Stimulated activated CD8-positive, alpha-beta memory T cell treated with anti-CD3 and anti-CD28 coated beads, Interleukin-12 subunit alpha, Interleukin-12 subunit beta, amount 100 ng/mL, for 1 hour (primary cell): ENCODE results near the gene TYW1B.
"Not testable (repeated sequence)": the region's sequence is repeated elsewhere in the genome, so short reads cannot be mapped to it uniquely, and the experiment has no call there.

Experiments
- DNase-seq: peaks from one replicate; pipeline ENCODE4 v3.0.0-alpha.2; 2020; ENCODE audit warnings: low read depth

The TYW1B gene

DNA sequence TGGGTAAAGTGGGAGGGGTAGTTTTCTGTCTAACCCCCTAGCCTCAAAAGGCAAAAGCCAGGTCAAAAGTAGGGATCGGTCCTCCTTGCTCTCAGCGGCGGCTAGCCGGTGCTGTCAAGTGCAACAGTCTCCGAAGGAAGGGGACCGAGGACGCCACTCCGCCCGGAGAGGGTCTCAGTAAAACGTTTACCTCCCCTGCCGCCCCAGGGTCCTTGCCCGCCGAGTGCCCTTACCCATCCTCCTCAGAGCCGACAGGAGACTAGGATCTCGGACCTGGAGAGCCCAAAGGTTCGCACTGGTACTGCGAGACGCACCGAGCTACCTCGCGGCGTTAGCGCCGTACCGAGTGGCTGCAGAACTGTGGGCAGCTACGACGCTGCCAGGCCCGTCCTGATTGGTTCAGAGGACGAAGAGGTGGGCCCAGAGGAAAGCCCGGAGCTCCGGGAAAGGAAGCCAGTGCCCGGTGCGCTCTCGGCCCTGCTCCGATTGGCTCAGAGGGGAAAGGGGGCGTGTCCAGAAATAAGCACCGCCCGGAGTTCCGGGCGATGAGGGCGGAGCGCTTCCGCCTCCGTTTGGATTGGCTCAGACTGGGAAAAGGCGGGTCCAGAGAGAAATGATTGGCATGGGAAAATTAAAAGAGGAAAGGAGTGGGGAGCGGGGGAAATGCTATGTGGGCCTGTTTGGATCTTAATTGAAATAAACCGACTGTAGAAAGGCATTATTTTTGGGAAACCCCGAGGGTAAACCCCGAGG is at the start of gene TYW1B:
TYW1B (minus strand) TSS at position 362 of the 753 bp plus-strand sequence; CDS start at position 237, 125 bp downstream.
- peak; percentile 94 for DNase-seq

GRCh38 chr7:72867591-72867990 is 39.6 kb upstream of the TYW1B start:
- DNase-seq: not testable (repeated sequence)

DNA sequence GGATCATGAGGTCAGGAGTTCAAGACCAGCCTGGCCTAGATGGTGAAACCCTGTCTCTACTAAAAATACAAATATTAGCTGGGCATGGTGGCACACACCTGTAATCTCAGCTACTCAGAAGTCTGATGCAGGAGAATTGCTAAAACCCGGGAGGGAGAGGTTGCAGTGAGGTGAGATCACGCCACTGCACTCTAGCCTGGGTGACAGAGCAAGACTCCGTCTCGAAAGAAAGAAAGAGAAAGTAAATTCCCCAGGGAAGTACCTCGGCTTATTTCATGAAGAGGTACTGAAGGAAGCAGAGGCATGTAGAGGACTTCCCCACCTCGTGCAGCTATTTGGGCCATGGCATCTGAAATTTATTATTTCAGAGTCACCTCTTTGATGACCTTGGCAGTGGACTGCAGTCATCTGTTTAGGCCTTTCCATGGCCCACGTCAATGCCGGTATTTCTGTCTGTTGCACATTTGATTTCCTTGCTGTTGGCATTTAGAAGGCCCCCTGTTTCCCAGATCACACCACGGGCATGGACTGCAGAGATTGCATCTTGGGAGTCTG is 30.9 kb upstream of the TYW1B start:
- not testable (repeated sequence) for DNase-seq

- not testable (repeated sequence) for DNase-seq
These were observed 29.9 kb upstream of the TYW1B start for GRCh38 chr7:72857925-72858324.

DNA sequence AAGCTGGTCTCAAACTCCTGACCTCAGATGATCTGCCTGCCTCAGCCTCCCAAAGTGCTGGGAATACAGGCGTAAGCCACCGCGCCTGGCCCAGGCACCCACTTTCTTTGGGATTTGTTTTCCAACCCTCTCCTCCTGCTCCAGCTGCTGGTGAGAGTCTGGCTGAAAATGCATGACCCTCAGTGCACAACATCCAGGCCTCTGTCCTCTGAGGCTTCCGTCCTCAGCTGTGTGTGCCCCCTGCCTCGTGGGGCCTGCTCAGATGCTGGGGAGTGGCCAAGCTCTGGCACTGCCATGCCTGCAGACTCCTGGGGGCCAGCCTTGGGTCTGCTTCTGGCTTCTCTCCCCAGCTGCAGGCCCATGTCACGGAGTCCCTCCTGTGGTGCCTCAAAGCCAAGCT is 27.3 kb upstream of the TYW1B start:
- not testable (repeated sequence) for DNase-seq

- DNase-seq: not testable (repeated sequence)
These were observed 24.9 kb upstream of the TYW1B start for GRCh38 chr7:72852937-72853336.

GRCh38 chr7:72850746-72851145 is 22.7 kb upstream of the TYW1B start:
- not testable (repeated sequence) for DNase-seq

DNA sequence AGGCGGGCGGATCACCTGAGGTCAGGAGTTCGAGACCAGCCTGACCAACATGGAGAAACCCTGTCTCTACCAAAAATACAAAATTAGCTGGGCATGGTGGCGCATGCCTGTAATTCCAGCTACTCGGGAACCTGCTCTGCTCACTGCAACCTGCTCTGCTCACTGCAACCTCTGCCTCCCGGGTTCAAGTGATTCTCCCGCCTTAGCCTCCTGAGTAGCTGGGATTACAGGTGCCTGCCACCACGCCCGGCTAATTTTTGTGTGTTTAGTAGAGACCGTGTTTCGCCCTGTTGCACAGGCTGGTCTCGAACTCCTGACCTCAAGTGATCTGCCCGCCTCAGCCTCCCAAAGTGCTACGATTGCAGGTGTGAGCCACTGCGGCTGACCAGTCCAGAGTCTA is 16.1 kb upstream of the TYW1B start:
- DNase-seq: not testable (repeated sequence)

DNA sequence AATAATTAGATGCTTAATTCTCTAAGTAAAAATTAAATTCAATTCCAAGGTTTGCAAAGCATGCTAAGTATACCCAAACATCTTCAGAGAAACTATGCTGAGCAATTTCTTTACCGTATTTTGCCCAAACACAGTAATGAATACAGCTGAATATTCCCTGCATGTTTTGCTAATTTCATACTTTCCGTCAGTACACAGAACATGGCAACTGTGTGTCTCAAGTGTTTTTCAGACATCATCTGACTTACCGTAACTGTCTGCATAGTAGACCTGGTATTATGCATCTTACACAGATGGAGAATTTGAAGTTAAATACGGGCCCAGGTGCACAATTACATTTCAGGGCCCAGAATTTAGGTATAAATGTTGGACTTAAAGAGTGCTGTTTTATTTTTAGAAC is 15.2 kb upstream of the TYW1B start:
- DNase-seq: not testable (repeated sequence)

- not testable (repeated sequence) for DNase-seq
These were observed 13.0 kb upstream of the TYW1B start for GRCh38 chr7:72840966-72841511.

- DNase-seq: not testable (repeated sequence)
These were observed 10.3 kb upstream of the TYW1B start for GRCh38 chr7:72838315-72838714.

DNA sequence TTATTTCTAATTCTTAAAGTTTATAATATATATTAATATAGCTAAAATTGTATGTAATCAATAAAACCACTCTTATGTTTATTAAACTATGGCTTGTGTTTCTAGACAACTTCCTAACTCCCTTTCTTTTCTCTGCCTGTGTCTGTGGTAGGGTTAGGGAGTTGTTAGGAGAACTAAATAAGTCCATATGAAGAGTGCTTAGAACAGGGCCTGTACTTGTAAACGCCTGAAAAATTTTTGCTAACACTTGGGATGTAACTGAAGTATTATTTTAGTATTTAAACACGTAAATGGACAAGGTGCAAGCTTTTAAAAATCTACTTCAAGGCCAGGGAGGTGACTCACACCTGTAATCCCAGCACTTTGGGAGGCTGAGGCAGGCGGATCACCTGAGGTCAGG is 9.3 kb upstream of the TYW1B start:
- not testable (repeated sequence) for DNase-seq

- not testable (repeated sequence) for DNase-seq
These were observed 2.6 kb upstream of the TYW1B start for GRCh38 chr7:72830567-72830966.

DNA sequence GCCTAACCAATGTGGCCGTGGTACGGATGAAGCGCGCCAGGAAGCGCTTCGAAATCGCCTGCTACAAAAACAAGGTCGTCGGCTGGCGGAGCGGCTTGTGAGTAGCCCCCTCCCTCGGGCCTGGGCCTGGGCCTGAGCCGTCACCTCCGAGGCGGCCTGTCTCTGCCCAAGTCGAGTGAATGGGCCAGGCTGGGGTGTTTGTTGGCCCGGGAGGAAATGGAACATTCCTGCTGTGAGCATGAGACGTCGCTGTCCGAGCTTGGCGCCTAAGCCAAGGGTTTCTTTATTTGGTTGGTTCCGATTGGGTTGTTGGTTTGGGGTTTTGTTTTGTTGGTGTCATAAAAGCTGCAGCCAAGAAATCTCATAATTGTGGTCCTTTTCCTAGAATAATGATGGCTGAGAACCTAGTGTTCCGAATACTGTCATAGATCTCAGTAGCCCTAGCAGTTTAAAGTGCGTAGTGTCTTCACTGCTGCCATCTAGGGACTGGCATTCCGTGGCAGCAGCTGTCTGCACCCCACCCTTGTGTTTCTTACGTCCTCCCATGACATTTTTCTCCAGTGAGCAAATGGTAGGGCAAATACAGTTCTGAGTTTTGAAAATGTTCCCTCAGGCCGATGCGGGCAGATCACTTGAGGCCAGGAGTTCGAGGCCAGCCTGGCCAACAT is 1.8 kb upstream of the TYW1B start:
- peak; percentile 12 for DNase-seq

GRCh38 chr7:72829291-72829686 is 1.3 kb upstream of the TYW1B start:
- peak; percentile 96 for DNase-seq

DNA sequence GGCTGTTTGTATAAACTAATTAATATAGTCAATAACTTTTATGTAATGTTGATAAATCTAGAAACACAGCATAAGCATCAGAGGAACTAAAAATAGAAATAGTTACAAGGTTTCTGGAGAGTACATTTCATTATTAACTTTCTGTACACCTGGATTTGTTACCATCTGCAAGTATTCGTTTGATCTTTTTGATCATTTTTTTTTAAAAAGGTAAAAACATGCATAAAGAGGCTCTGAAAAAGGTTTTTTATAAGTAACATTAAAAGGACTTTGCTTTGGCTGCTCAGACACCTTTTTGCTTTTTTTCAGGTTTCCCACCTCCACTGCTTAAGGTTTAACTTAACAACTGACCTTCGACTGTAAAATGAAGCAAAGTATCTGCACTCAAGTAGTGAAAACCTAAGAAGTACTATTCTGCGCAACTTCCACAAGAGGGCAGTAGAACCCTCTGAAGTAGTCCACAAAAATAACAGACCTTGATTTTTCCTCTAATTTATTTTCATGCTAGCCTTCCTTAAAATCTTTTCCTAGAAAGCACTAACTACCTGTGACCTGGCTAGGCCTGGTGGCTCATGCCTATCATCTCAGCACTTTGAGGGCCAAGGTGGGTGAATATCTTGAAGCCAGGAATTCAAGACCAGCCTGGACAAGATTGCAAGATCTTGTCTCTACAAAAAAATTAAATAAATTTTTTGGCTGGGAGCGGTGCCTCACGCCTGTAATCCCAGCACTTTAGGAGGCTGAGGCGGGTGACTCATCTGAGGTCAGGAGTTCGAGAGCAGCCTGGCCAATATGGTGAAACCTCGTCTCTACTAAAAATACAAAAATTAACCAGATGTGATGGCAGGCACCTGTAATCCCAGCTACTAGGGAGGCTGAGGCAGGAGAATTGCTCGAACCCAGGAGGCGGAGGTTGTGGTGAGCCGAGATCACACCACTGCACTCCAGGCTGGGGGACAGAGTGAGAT is 4.0 kb downstream of the TYW1B start:
- DNase-seq: not testable (repeated sequence)

DNA sequence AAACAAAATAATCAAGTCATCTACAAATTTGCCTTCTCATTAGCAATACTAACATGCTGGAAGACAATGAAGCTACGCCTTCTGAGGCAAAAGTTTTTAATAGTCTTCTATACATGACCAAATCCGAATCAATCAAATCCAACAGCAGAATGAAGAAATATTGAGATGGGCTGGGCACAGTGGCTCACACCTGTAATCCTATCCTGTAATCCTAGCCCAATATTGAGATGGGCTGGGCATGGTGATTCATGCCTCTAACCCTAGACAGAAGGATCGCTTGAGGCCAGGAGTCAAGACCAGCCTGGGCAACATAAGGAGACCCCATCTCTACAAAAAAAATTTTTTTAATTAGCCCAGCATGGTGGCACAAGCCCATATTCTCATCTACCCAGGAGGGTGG is 5.5 kb downstream of the TYW1B start:
- not testable (repeated sequence) for DNase-seq

GRCh38 chr7:72818663-72819361 is 9.2 kb downstream of the TYW1B start:
- DNase-seq: not testable (repeated sequence)

DNA sequence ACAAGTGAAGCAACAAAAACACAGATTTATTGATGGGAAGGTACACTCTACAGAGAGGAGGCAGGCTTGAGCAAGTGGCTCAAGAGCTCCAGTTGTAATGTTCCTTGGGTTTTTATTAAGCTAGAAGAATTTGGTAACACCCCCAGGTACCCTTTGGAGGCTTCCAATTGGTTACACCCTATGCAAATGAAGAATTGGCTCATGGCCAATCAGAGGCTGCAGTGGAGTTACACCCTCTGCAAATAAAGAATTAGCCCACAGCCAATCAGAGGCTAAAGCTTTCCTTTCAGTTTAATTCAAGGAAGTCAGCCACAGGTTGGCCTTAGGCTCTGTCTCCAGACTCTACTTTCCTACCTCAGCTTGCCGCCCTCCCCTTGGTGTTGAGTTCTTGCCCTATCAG is 10.3 kb downstream of the TYW1B start:
- DNase-seq: not testable (repeated sequence)

DNA sequence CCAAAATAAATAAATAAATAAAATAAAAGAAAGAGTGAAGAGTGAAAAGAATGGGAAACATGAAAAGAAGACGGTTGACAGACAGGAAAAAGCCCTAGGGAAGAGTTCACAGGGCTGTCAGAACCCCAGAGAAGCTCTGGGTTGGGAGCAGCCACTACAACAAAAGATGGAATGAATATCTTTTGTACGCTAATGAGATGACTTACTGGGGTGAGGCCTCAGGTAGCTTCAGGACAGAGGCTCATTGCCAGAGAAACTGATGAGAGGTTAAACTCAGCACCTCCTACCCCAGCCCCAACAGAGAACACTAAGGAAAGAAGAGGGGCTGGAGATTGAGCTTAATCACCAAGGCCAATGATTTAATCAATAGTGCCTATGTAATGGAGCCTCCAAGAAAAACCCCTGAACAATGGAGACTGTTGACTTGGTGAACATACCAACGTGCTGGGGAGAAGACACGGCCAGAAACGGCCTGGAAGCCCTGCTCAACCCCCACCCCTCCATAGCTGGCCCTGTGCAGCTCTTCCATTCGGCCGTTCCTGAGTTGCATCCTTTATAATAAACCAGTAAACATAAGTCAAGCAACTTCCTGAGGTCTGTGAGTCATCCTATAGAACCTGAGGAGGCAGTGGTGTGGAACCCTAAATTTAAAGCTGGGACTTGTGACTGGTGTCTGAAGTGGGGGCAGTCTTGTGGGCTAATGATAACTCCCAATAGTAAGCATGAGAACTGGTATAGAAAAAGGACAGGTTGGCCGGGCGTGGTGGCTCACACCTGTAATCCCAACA is 11.4 kb downstream of the TYW1B start:
- not testable (repeated sequence) for DNase-seq
